ENCODE results near the gene MIS18A. TPM values are rescaled to one million over a fixed set of nuclear protein-coding genes. Genes with fewer than 3 reads are reported as not detected.

MIS18A gene
- total RNA-seq, 1 experiment from 2014 or later = 55.9 TPM

- no peak for TF ChIP-seq ZMAT4 (CRISPR knock-in tag; IDR thresholded peaks at IDR 0.05)
These were observed 27.4 kb upstream of the MIS18A start (continued) for GRCh38 chr21:32306021-32306780.

GRCh38 chr21:32304998-32305397, 26.1 kb upstream of the MIS18A start:
- Mint-ChIP-seq H3K27ac (no peak overlapping the region), H3K9me3 (0 out of 2 replicates have a peak, but pooled peaks cover 10% of the 10 kb centered on the region), H3K27me3 (ENCODE audit: low read depth) (no peaks in the 10 kb centered on the region), H3K4me3 (no peak overlapping the region), H3K36me3 (peaks cover 21% of the 10 kb centered on the region), H3K4me1 (peaks cover 16% of the 10 kb centered on the region)
- DNase-seq (ENCODE audit: low spot score) (no peak), ATAC-seq (no peak)
- POLR2A ChIA-PET = no interaction called here
- CTCF ChIA-PET = interaction anchor here (1.1 to 1.6 kb wide), 4 partner anchors 14 to 264 kb away, joined by 3 to 7 read pairs (median 4); no protein-coding TSS in a partner anchor
- TF ChIP-seq RELA (CRISPR knock-in tag; IDR thresholded peaks at IDR 0.05; ENCODE audit: borderline replicate concordance) (no peak), TP53 (CRISPR knock-in tag; IDR thresholded peaks at IDR 0.05) (no peak), ZNF425 (CRISPR knock-in tag; conservative IDR thresholded peaks at IDR 0.05) (no peak), ZBTB43 (CRISPR knock-in tag; IDR thresholded peaks at IDR 0.05) (no peak), ELF4 (CRISPR knock-in tag; IDR thresholded peaks at IDR 0.05; ENCODE audit: low read depth) (no peak), GRHL2 (CRISPR knock-in tag; IDR thresholded peaks at IDR 0.05; ENCODE audit: insufficient replicate concordance, severe bottlenecking) (no peak), SOX15 (CRISPR knock-in tag; IDR thresholded peaks at IDR 0.05) (no peak), MLX (CRISPR knock-in tag; IDR thresholded peaks at IDR 0.05) (no peak)

- Mint-ChIP-seq H3K9me3 (0 out of 2 replicates have a peak, but pooled peaks cover 11% of the 10 kb centered on the region), H3K27me3 (ENCODE audit: low read depth) (no peaks in the 10 kb centered on the region), H3K27ac (no peak overlapping the region), H3K4me1 (peaks cover 16% of the 10 kb centered on the region), H3K4me3 (no peak overlapping the region), H3K36me3 (peaks cover 16% of the 10 kb centered on the region)
- DNase-seq (ENCODE audit: low spot score) (no peak), ATAC-seq (no peak)
- TF ChIP-seq CBFB (CRISPR knock-in tag; IDR thresholded peaks at IDR 0.05; ENCODE audit: low read depth) (no peak), ATF1 (CRISPR knock-in tag; IDR thresholded peaks at IDR 0.05) (no peak), SMAD4 (CRISPR knock-in tag; IDR thresholded peaks at IDR 0.05) (no peak), E2F1 (CRISPR knock-in tag; IDR thresholded peaks at IDR 0.05) (no peak), NR2C2 (CRISPR knock-in tag; IDR thresholded peaks at IDR 0.05) (no peak), RORB (CRISPR knock-in tag; IDR thresholded peaks at IDR 0.05) (no peak), PRRX2 (CRISPR knock-in tag; IDR thresholded peaks at IDR 0.05) (no peak), ERG (CRISPR knock-in tag; IDR thresholded peaks at IDR 0.05) (no peak), FOXK1 (CRISPR knock-in tag; IDR thresholded peaks at IDR 0.05) (no peak), NR3C1 (CRISPR knock-in tag; conservative IDR thresholded peaks at IDR 0.05; ENCODE audit: low read depth) (no peak), ELF4 (CRISPR knock-in tag; IDR thresholded peaks at IDR 0.05; ENCODE audit: low read depth) (no peak), EMX1 (CRISPR knock-in tag; IDR thresholded peaks at IDR 0.05) (no peak), USF1 (CRISPR knock-in tag; IDR thresholded peaks at IDR 0.05) (no peak), IRF1 (CRISPR knock-in tag; IDR thresholded peaks at IDR 0.05) (no peak), TEAD1 (CRISPR knock-in tag; IDR thresholded peaks at IDR 0.05) (no peak)
- ChIA-PET CTCF (interaction anchor here (0.5 kb wide), 1 partner anchor 208 kb away, joined by 3 read pairs; no protein-coding TSS in a partner anchor), POLR2A (interaction anchor here (0.6 to 0.7 kb wide), 2 partner anchors 29 to 422 kb away, joined by 3 to 5 read pairs; no protein-coding TSS in a partner anchor)
These were observed 24.5 kb upstream of the MIS18A start for GRCh38 chr21:32303385-32303784.

Data from WTC11 (cell line).